K562 (cell line): ENCODE data around the gene CASP6. TPM values are rescaled to one million over a fixed set of nuclear protein-coding genes. Genes with fewer than 3 reads are reported as not detected.

Experiments
- ATAC-seq: fragments of 200-7000 bp; cut with Tn5 transposase; 3 replicates; pipeline ENCODE4 v1.9.1; 2020; ENCODE audit warnings: moderate library complexity
- BruUV-seq: library from RNA; stranded (reverse); fragments of 400-500 nt; replicated peaks from 2 replicates; lab custom pipeline; 2021; lab: Mats Ljungman, UMichigan
- CTCF ChIA-PET: fragments of 300-600 bp; formaldehyde crosslinking; extraction: SDS; loops from one replicate; lab custom pipeline; 2021; ENCODE audit warnings: low intra/inter-chr PET ratio; lab: Yijun Ruan, JAX
- POLR2A ChIA-PET: fragments of 300-600, 350-650 bp; sonication (Branson Sonifier 250); formaldehyde crosslinking; extraction: SDS; loops from one replicate; lab custom pipeline; 2021; ENCODE audit warnings: antibody characterized with exemption, inconsistent platforms; lab: Yijun Ruan, JAX
- DNase-seq, 4 experiments: peaks; one replicate each; pipeline versions ENCODE4 v3.0.0 to v3.0.0-alpha.2; 2011 to 2018; ENCODE audit warnings: low spot score in 3 of 4, mixed read lengths in 3 of 4; ENCODE audit errors: extremely low read depth in 1 of 4
- FAIRE-seq: peaks from 2 replicates; lab custom pipeline; 2011; peaks lifted over from hg19 to GRCh38; lab: Jason Lieb, UNC
- H2AFZ ChIP-seq: 2 replicates; pipeline ENCODE4 v1.6.0; 2011; ENCODE audit warnings: low read depth, low read length, control low read depth, inconsistent platforms
- H3K27ac ChIP-seq: fragments of 200-600 bp; 3 replicates; pipeline ENCODE4 v1.8.0; 2011; ENCODE audit warnings: low read depth, mild to moderate bottlenecking, control low read depth, inconsistent platforms, low read length, moderate library complexity, mixed read lengths; ENCODE audit errors: extremely low read depth
- H3K27me3 ChIP-seq, 2 experiments: fragments of 300-600 bp in 1 of 2; 2 replicates in 1 of 2; 3 replicates in 1 of 2; pipeline versions ENCODE4 v1.6.0 to v1.8.0; 2011; ENCODE audit warnings: inconsistent platforms in 2 of 2, low read length in 2 of 2, mild to moderate bottlenecking in 1 of 2, mixed read lengths in 1 of 2, moderate library complexity in 1 of 2; ENCODE audit not compliant: control insufficient read depth in 2 of 2, insufficient read depth in 2 of 2
- H3K36me3 ChIP-seq: fragments of 300-600 bp; 3 replicates; pipeline ENCODE4 v1.8.0; 2011; ENCODE audit warnings: mild to moderate bottlenecking, low read length, inconsistent platforms; ENCODE audit not compliant: control insufficient read depth, insufficient read depth
- H3K4me1 ChIP-seq, 2 experiments: fragments of 200-600 bp in 1 of 2; replicated peaks in 1 of 2; 2 replicates in 1 of 2; 3 replicates in 1 of 2; pipeline versions ENCODE4 v1.5.1 to v1.8.0; 2011; ENCODE audit warnings: inconsistent platforms in 2 of 2, low read length in 2 of 2, mild to moderate bottlenecking in 1 of 2, mixed read lengths in 1 of 2, moderate library complexity in 1 of 2; ENCODE audit not compliant: control insufficient read depth in 2 of 2, insufficient read depth in 2 of 2
- H3K4me2 ChIP-seq: 2 replicates; pipeline ENCODE4 v1.6.1; 2011; ENCODE audit warnings: low read length, control low read depth, inconsistent platforms, mixed read lengths; ENCODE audit not compliant: insufficient read depth
- H3K4me3 ChIP-seq: fragments of 200-600 bp; sonication (generic), shearing (Covaris generic); 2 replicates; pipeline ENCODE4 v1.5.1; 2016; ENCODE audit warnings: control low read depth, inconsistent platforms
- H3K79me2 ChIP-seq: fragments of 200-600 bp; 3 replicates; pipeline ENCODE4 v1.8.0; 2011; ENCODE audit warnings: low read length, inconsistent platforms; ENCODE audit not compliant: control insufficient read depth, insufficient read depth
- H3K9ac ChIP-seq, 2 experiments: 2 replicates each; pipeline versions ENCODE4 v1.6.0 to v1.6.1; 2011; ENCODE audit warnings: low read depth in 2 of 2, low read length in 2 of 2, control low read depth in 1 of 2, inconsistent platforms in 1 of 2, mild to moderate bottlenecking in 1 of 2, mixed read lengths in 1 of 2; ENCODE audit not compliant: insufficient read depth in 1 of 2
- H3K9me1 ChIP-seq: one replicate; pipeline ENCODE4 v1.6.0; 2011; ENCODE audit warnings: inconsistent platforms, mild to moderate bottlenecking, low read length, moderate library complexity; ENCODE audit not compliant: control insufficient read depth, insufficient read depth
- H3K9me3 ChIP-seq: replicated peaks from 2 replicates; pipeline ENCODE4 v1.5.1; 2011; ENCODE audit warnings: low read depth, low read length, inconsistent platforms; ENCODE audit not compliant: control insufficient read depth, insufficient read depth
- H4K20me1 ChIP-seq: replicated peaks from 2 replicates; pipeline ENCODE4 v1.6.1; 2011; ENCODE audit warnings: low read length, inconsistent platforms, mixed read lengths; ENCODE audit not compliant: control insufficient read depth, insufficient read depth
- ADNP ChIP-seq: fragments of 200-800 bp; sonication (Bioruptor generic); IDR thresholded peaks from 2 replicates; pipeline ENCODE4 v1.6.1; 2016; ENCODE audit warnings: missing genetic modification characterization, missing compliant biosample characterization
- ARNT ChIP-seq, 2 experiments: fragments of 450-650 bp; IDR thresholded peaks; 2 replicates each; pipeline ENCODE4 v1.6.1; 2016; ENCODE audit warnings: mild to moderate bottlenecking in 1 of 2
- HCFC1 ChIP-seq: IDR thresholded peaks from 2 replicates; pipeline ENCODE4 v1.6.1; 2012; ENCODE audit warnings: low read depth, low read length, improper control_type of control experiment
- KDM2B ChIP-seq: fragments of 250-450 bp; sonication (Bioruptor Pico); IDR thresholded peaks from 2 replicates; pipeline ENCODE4 v1.8.0; 2021; ENCODE audit warnings: mild to moderate bottlenecking, moderate library complexity
- MAFF ChIP-seq: IDR thresholded peaks from 2 replicates; pipeline ENCODE4 v1.6.1; 2012; ENCODE audit warnings: low read length, improper control_type of control experiment
- PHB2 ChIP-seq: fragments of 450-650 bp; IDR thresholded peaks from 2 replicates; pipeline ENCODE4 v1.6.1; 2017; ENCODE audit warnings: low read depth
- RB1 ChIP-seq: fragments of 450-650 bp; IDR thresholded peaks from 2 replicates; pipeline ENCODE4 v1.6.1; 2017; ENCODE audit warnings: low read depth, mild to moderate bottlenecking
- SMAD1 ChIP-seq: fragments of 150-350 bp; IDR thresholded peaks from 2 replicates; pipeline ENCODE4 v1.6.1; 2014; ENCODE audit warnings: low read length, low read depth; ENCODE audit not compliant: partially characterized antibody
- THRAP3 ChIP-seq: fragments of 450-650 bp; IDR thresholded peaks from 2 replicates; pipeline ENCODE4 v1.6.1; 2016; ENCODE audit warnings: mild to moderate bottlenecking, inconsistent platforms, borderline replicate concordance
- ZFP30 ChIP-seq: fragments of 250-450 bp; sonication (Bioruptor Pico); IDR thresholded peaks from 2 replicates; pipeline ENCODE4 v1.8.0; 2022; ENCODE audit warnings: moderate library complexity, mild to moderate bottlenecking, inconsistent platforms, borderline replicate concordance
- ZNF740 ChIP-seq, 3 experiments: fragments of 200-800 bp in 1 of 3; sonication (Bioruptor generic) in 1 of 3; sonication (generic) in 1 of 3; formaldehyde crosslinking in 1 of 3; IDR thresholded peaks; 2 replicates each; pipeline versions ENCODE4 v1.6.1 to v1.8.0; 2016 to 2022; ENCODE audit warnings: mild to moderate bottlenecking in 2 of 3, missing compliant biosample characterization in 2 of 3, missing genetic modification characterization in 2 of 3, missing genetic modification reagents in 1 of 3
- ZNF77 ChIP-seq: fragments of 250-450 bp; sonication (Bioruptor Pico); IDR thresholded peaks from 2 replicates; pipeline ENCODE4 v1.5.0; 2020
- ZNF785 ChIP-seq: fragments of 250-450 bp; sonication (Bioruptor Pico); IDR thresholded peaks from 2 replicates; pipeline ENCODE4 v1.4.0; 2020; ENCODE audit warnings: mild to moderate bottlenecking
- WGBS: fragments of 100-300 bp; shearing (Covaris generic); methylation state at CpG from one replicate; pipeline ENCODE4 v1.1.6; 2016; ENCODE audit warnings: low coverage, mixed read lengths; ENCODE audit not compliant: insufficient coverage; ENCODE audit errors: missing lambda C conversion rate; 5-methylcytosine and 5-hydroxymethylcytosine counted together
- in situ Hi-C: fragments of 300-500 bp; cut with MboI; formaldehyde crosslinking; loops from 4 replicates; pipeline ENCODE4 v1.15.0; 2018; ENCODE audit warnings: inconsistent platforms, mixed read lengths
- intact Hi-C: fragments of 100-400 bp; cut with micrococcal nuclease; formaldehyde crosslinking; loops from 2 replicates; pipeline ENCODE4 v1.14.2; 2022
- polyA plus RNA-seq, 8 experiments: library from polyadenylated mRNA; depleted of rRNA in 4 of 8; stranded (reverse) in 5 of 8; unstranded in 3 of 8; fragments of >200 nt; fragmentation: Nextera tagmentation in 2 of 8; fragmentation: Illumina TruSeq in 1 of 8; extraction: Ambion mirVana in 2 of 8; extraction: Trizol in 1 of 8; gene quantifications; 2 replicates each; pipeline versions ENCODE4 v1.2.1 to v1.2.3, GENCODE V29; 2011 to 2014; ENCODE audit warnings: inconsistent platforms in 1 of 8, missing spikeins in 1 of 8
- total RNA-seq, 7 experiments: library from RNA; depleted of rRNA in 6 of 7; stranded (reverse); fragments of >200 nt in 6 of 7; fragmentation: Illumina TruSeq in 2 of 7; extraction: Trizol in 2 of 7; gene quantifications; 2 replicates each; pipeline versions ENCODE4 v1.2.1 to v1.2.3, GENCODE V29; 2011 to 2021; ENCODE audit warnings: low replicate concordance in 1 of 7
- TF ChIP-seq, protein P1 (sequence below): fragments of 450-650 bp; IDR thresholded peaks from 2 replicates; pipeline ENCODE4 v1.7.0; 2016; ENCODE audit warnings: borderline replicate concordance
- TF ChIP-seq, protein P2 (sequence below): fragments of 450-650 bp; IDR thresholded peaks from one replicate; pipeline ENCODE4 v1.6.1; 2018; ENCODE audit warnings: mild to moderate bottlenecking, moderate library complexity; ENCODE audit not compliant: partially characterized antibody

The CASP6 gene
- total and polyA plus RNA-seq, 9 of the 15 experiments (the other 6 are each of a cell fraction or from before 2014, with no cell fraction given), result 20.8 to 72.7 (median 39.1) TPM

DNA sequence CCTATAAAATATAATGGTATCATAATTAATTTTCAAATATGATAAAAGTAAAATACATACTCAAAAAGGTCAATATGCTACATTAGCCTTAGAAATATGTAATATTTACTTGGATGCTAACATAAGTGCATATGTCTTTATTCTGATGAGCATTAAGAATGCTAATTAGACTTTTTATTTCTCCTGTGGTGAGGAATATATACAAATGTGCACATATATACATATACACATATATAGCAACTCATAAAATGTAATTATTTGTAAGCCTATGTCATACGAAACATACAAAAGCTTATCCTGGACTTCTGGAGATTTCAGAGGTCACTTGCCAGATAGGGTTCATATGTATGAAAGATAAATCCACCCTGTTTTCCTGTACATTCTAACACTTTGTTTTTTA lies 15.5 kb upstream of the CASP6 start (continued):
- TF ChIP-seq, protein P1, sequence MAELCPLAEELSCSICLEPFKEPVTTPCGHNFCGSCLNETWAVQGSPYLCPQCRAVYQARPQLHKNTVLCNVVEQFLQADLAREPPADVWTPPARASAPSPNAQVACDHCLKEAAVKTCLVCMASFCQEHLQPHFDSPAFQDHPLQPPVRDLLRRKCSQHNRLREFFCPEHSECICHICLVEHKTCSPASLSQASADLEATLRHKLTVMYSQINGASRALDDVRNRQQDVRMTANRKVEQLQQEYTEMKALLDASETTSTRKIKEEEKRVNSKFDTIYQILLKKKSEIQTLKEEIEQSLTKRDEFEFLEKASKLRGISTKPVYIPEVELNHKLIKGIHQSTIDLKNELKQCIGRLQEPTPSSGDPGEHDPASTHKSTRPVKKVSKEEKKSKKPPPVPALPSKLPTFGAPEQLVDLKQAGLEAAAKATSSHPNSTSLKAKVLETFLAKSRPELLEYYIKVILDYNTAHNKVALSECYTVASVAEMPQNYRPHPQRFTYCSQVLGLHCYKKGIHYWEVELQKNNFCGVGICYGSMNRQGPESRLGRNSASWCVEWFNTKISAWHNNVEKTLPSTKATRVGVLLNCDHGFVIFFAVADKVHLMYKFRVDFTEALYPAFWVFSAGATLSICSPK, result no peak

DNA sequence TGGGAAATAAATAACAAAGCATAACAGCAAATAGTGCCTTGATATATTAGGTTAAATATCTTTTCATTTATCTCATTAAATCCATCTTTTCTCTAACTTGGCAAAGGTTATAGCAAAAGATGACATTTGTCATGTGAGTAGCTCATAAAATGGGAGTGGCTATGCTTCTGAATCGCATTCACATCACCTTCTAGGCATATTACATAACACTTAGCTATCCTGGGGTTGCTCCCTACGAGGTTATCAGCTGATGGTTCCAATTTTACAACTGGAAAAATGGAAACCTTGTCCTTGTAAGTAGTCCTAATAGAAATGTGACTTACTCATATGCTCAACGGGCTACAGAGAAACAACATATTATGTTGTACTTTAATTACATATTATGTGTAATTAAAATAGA lies 10.3 kb upstream of the CASP6 start:
- POLR2A ChIA-PET, result interaction anchor here (0.6 kb wide), 1 partner anchor 54 kb away, joined by 3 read pairs; no protein-coding TSS in a partner anchor

More for the DNA sequence above, 10.3 kb upstream of the CASP6 start:
- peaks cover 0 to 4% of the 10 kb centered on the region in 2 experiments; a peak in 2 of 5 replicates for H3K4me1 ChIP-seq
- no peaks in the 10 kb centered on the region for H3K9me1 ChIP-seq
- in situ Hi-C loops, result loop anchor here (5.0 kb wide), 1 partner anchor 94 kb away; no protein-coding TSS in a partner anchor
- H3K4me3 ChIP-seq, result no peak overlapping the region
- TF ChIP-seq ARNT (IDR thresholded peaks at IDR 0.05), result no peak
- no peak for TF ChIP-seq ZFP30 (CRISPR knock-in tag)
- TF ChIP-seq MAFF, result no peak
- TF ChIP-seq ZNF785 (CRISPR knock-in tag), result no peak
- TF ChIP-seq, protein P2, sequence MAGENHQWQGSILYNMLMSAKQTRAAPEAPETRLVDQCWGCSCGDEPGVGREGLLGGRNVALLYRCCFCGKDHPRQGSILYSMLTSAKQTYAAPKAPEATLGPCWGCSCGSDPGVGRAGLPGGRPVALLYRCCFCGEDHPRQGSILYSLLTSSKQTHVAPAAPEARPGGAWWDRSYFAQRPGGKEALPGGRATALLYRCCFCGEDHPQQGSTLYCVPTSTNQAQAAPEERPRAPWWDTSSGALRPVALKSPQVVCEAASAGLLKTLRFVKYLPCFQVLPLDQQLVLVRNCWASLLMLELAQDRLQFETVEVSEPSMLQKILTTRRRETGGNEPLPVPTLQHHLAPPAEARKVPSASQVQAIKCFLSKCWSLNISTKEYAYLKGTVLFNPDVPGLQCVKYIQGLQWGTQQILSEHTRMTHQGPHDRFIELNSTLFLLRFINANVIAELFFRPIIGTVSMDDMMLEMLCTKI, result no peak
- TF ChIP-seq ZNF77 (CRISPR knock-in tag), result no peak
- no peak for TF ChIP-seq HCFC1
- no peak for TF ChIP-seq KDM2B (CRISPR knock-in tag)
- no peak for TF ChIP-seq SMAD1
- no peak for TF ChIP-seq THRAP3
- no peak for TF ChIP-seq PHB2
- TF ChIP-seq RB1, result no peak
- TF ChIP-seq ADNP (tag), result no peak
- no peak for TF ChIP-seq ZNF740 (CRISPR knock-in tag; IDR thresholded peaks at IDR 0.05)
- no peak for TF ChIP-seq ZNF740 (tag; IDR thresholded peaks at IDR 0.05)
- TF ChIP-seq, all 486 proteins: peak for 0
- Histone ChIP-seq H4K20me1 (no peaks in the 10 kb centered on the region), H3K79me2 (peaks cover 5% of the 10 kb centered on the region), H3K9me3 (no peaks in the 10 kb centered on the region), H3K27me3 (no peaks in the 10 kb centered on the region), H3K36me3 (peaks cover 90% of the 10 kb centered on the region), H3K9ac (no peak overlapping the region), H2AFZ (no peak overlapping the region), H3K27ac (no peak overlapping the region), H3K4me2 (no peak overlapping the region)
- WGBS, result 84% methylated on average over 3 of the region's 3 CpGs
- FAIRE-seq (no peak), ATAC-seq (no peak), DNase-seq (no peak)
- intact Hi-C loops, result no loop called here
- BruUV-seq, result no TSS peak
- CTCF ChIA-PET, result no interaction called here
